ENCODE results near the gene RNASEH2B. TPM values are rescaled to one million over a fixed set of nuclear protein-coding genes. Genes with fewer than 3 reads are reported as not detected.
A peak's percentile ranks its signal among the peaks of the same experiment; 100 is the strongest.

Gene RNASEH2B
- polyA plus RNA-seq, 3 donors: 30.9 to 71.5 (median 65.9) TPM

DNA sequence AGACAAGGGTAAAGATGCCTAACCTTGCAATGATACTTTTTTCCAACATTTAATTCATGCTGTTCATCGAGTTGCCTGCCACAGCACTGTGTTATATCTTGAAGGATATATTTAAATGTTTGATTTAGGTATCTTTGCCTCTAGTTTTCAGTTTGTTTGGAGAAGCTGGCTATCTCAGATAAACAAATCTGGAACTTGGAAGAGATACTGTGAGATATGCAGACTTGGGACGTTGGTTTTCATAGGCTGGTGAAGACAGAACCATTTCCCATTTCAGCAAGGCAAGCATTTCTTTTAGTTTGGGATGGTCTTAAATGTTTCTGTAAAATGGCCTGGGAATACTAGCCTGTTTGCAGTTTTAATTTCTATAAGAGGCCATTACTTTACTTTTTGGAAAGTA lies 3.3 kb downstream of the RNASEH2B start:
- no peak overlapping the region for H2AFZ ChIP-seq (ENCODE audit: insufficient read depth, low read depth, low read length, poor library complexity, severe bottlenecking)
- Mint-ChIP-seq H3K27ac (no peak overlapping the region), H3K27me3 (ENCODE audit: low read depth in 3 of 3) (no peaks in the 10 kb centered on the region), H3K36me3 (peaks cover 0 to 4% of the 10 kb centered on the region in 2 donors), H3K9me3 (no peaks in the 10 kb centered on the region), H3K4me1 (peaks cover 65% of the 10 kb centered on the region), H3K4me3 (no peak overlapping the region)
- H3K4me3 ChIP-seq (replicated peaks in 1 of 3; ENCODE audit: low read depth in 2 of 3, low read length in 3 of 3): no peak overlapping the region
- 71% methylated on average over 1 of the region's 2 CpGs for WGBS (ENCODE audit: insufficient coverage)
- H3K9me3 ChIP-seq (replicated peaks in 1 of 2; ENCODE audit: control insufficient read depth in 1 of 2, insufficient read depth in 1 of 2, low read length in 2 of 2): no peaks in the 10 kb centered on the region
- no peak for DNase-seq
- no peaks in the 10 kb centered on the region for H3K27me3 ChIP-seq (ENCODE audit: control insufficient read depth in 2 of 2, insufficient read depth in 2 of 2, low read length in 2 of 2)
- peaks cover 93% of the 10 kb centered on the region for H3K79me2 ChIP-seq (ENCODE audit: insufficient read depth, low read length)
- intact Hi-C loops (cut with micrococcal nuclease): loop anchor here (5.0 to 10.0 kb wide), 6 partner anchors 198 to 936 kb away; partner anchors contain the start of gene TRIM13 (in 1 of the 2)
- H3K36me3 ChIP-seq (replicated peaks in 1 of 2; ENCODE audit: control insufficient read depth in 1 of 2, insufficient read depth in 2 of 2, low read length in 2 of 2): no peaks in the 10 kb centered on the region
- no peak overlapping the region for H3K9ac ChIP-seq (ENCODE audit: insufficient read depth, low read length, poor library complexity, severe bottlenecking)
- H3K4me1 ChIP-seq (ENCODE audit: control insufficient read depth in 1 of 2, insufficient read depth in 2 of 2, low read length in 2 of 2): peaks cover 60 to 79% of the 10 kb centered on the region in 2 donors
- H3K4me2 ChIP-seq (replicated peaks; ENCODE audit: extremely low read depth, low read length, poor library complexity, severe bottlenecking): no peak overlapping the region
- no peak overlapping the region for H3K27ac ChIP-seq (ENCODE audit: low read depth in 1 of 2, low read length in 2 of 2)
- H4K20me1 ChIP-seq (ENCODE audit: insufficient read depth, low read length): peaks cover 4% of the 10 kb centered on the region
- TF ChIP-seq, protein P1, sequence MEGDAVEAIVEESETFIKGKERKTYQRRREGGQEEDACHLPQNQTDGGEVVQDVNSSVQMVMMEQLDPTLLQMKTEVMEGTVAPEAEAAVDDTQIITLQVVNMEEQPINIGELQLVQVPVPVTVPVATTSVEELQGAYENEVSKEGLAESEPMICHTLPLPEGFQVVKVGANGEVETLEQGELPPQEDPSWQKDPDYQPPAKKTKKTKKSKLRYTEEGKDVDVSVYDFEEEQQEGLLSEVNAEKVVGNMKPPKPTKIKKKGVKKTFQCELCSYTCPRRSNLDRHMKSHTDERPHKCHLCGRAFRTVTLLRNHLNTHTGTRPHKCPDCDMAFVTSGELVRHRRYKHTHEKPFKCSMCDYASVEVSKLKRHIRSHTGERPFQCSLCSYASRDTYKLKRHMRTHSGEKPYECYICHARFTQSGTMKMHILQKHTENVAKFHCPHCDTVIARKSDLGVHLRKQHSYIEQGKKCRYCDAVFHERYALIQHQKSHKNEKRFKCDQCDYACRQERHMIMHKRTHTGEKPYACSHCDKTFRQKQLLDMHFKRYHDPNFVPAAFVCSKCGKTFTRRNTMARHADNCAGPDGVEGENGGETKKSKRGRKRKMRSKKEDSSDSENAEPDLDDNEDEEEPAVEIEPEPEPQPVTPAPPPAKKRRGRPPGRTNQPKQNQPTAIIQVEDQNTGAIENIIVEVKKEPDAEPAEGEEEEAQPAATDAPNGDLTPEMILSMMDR (IDR thresholded peaks at IDR 0.05): no peak

DNA sequence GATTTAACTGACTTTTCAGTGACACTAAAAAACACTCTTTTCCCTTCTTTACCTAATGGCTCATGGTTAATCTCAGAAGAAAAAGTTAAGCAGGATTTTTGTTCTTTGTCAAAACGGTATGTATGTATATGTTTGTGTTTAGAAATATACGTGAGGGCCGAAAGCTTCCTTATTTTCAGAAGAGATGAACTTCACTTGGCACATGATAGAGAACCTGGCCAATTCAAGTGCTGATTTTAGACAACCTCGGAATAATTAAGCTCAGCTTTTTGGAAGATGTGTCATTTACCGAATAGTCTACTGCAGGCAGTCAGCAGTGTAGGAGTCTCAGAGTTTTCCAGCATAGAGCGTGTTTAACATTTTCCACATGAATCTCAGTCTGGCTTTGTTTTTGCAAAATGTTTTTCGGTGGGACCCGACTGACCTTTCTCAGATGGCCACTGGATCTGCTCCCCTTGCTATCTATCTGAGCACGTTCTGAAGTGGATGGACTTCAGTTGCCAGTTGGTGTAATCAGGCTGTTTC lies 4.6 kb downstream of the RNASEH2B start:
- peaks cover 4% of the 10 kb centered on the region for H4K20me1 ChIP-seq (ENCODE audit: insufficient read depth, low read length)
- H3K9me3 Mint-ChIP-seq: no peaks in the 10 kb centered on the region
- no peak for DNase-seq
- no peaks in the 10 kb centered on the region for H3K27me3 ChIP-seq (ENCODE audit: control insufficient read depth in 2 of 2, insufficient read depth in 2 of 2, low read length in 2 of 2)
- no peak overlapping the region for H3K4me2 ChIP-seq (replicated peaks; ENCODE audit: extremely low read depth, low read length, poor library complexity, severe bottlenecking)
- 49% methylated on average over 9 of the region's 9 CpGs for WGBS (ENCODE audit: insufficient coverage)
- no peak overlapping the region for H3K9ac ChIP-seq (ENCODE audit: insufficient read depth, low read length, poor library complexity, severe bottlenecking)
- no peaks in the 10 kb centered on the region for H3K9me3 ChIP-seq (replicated peaks in 1 of 2; ENCODE audit: control insufficient read depth in 1 of 2, insufficient read depth in 1 of 2, low read length in 2 of 2)
- H3K4me1 ChIP-seq (ENCODE audit: control insufficient read depth in 1 of 2, insufficient read depth in 2 of 2, low read length in 2 of 2): peaks cover 67 to 81% of the 10 kb centered on the region in 2 donors
- H2AFZ ChIP-seq (ENCODE audit: insufficient read depth, low read depth, low read length, poor library complexity, severe bottlenecking): peak overlapping the region; percentile 27
- peaks cover 98% of the 10 kb centered on the region for H3K79me2 ChIP-seq (ENCODE audit: insufficient read depth, low read length)
- peaks cover 74% of the 10 kb centered on the region for H3K4me1 Mint-ChIP-seq
- peak overlapping the region; percentile 12 to 21 for H3K4me3 Mint-ChIP-seq
- TF ChIP-seq, protein P1 (IDR thresholded peaks at IDR 0.05): no peak
- H3K27ac ChIP-seq (ENCODE audit: low read depth in 1 of 2, low read length in 2 of 2): peak overlapping the region in 1 of 2 donors; percentile 71
- no peaks in the 10 kb centered on the region for H3K36me3 ChIP-seq (replicated peaks in 1 of 2; ENCODE audit: control insufficient read depth in 1 of 2, insufficient read depth in 2 of 2, low read length in 2 of 2)
- intact Hi-C loops (cut with micrococcal nuclease): loop anchor here (5.0 to 10.0 kb wide), 6 partner anchors 199 to 937 kb away; partner anchors contain the start of gene TRIM13 (in 1 of the 2)
- peak overlapping the region in 6 of 7 donors; percentile 28 to 88 (median 66) for H3K27ac Mint-ChIP-seq
- peaks cover 0 to 4% of the 10 kb centered on the region in 2 donors for H3K36me3 Mint-ChIP-seq
- H3K27me3 Mint-ChIP-seq (ENCODE audit: low read depth in 3 of 3): no peaks in the 10 kb centered on the region
- no peak overlapping the region for H3K4me3 ChIP-seq (replicated peaks in 1 of 3; ENCODE audit: low read depth in 2 of 3, low read length in 3 of 3)

Data from CD14-positive monocyte (primary cell).